Measurements from ENCODE around the gene HNRNPF. TPM values are rescaled to one million over a fixed set of nuclear protein-coding genes. Genes with fewer than 3 reads are reported as not detected.

Gene HNRNPF
- total RNA-seq, 2 experiments from 2014 or later, result 446 to 512 TPM

DNA sequence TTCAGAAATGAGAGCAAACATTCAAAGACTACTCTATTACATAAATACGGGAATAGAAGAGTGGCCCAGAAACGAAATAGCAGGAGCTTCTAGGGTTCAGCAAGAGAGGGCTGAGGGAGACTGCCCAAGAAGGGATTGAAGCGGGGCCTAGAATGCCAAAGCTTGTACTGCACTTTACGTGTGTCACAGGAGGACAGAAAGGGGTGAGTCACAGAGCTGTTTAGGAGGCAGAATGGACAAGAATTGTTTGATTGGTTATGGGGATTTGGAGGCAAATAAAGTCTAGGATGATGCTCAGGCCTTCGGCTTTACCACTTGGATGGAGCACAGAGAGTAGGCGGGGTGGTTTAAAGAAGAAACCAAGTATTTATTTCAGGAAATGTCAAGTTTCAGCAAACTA, 48.9 kb downstream of the HNRNPF start:
- CTCF ChIA-PET, result interaction anchor here (0.7 to 1.1 kb wide), 3 partner anchors 8 to 68 kb away, joined by 3 to 4 read pairs (median 3); no protein-coding TSS in a partner anchor
- no peak for DNase-seq
- Mint-ChIP-seq H3K4me1 (peaks cover 38% of the 10 kb centered on the region), H3K4me3 (no peak overlapping the region), H3K27ac (peak overlapping the region; percentile 69), H3K27me3 (no peaks in the 10 kb centered on the region), H3K36me3 (peaks cover 1% of the 10 kb centered on the region), H3K9me3 (ENCODE audit: low read depth) (no peaks in the 10 kb centered on the region)
- ATAC-seq, result no peak

DNA sequence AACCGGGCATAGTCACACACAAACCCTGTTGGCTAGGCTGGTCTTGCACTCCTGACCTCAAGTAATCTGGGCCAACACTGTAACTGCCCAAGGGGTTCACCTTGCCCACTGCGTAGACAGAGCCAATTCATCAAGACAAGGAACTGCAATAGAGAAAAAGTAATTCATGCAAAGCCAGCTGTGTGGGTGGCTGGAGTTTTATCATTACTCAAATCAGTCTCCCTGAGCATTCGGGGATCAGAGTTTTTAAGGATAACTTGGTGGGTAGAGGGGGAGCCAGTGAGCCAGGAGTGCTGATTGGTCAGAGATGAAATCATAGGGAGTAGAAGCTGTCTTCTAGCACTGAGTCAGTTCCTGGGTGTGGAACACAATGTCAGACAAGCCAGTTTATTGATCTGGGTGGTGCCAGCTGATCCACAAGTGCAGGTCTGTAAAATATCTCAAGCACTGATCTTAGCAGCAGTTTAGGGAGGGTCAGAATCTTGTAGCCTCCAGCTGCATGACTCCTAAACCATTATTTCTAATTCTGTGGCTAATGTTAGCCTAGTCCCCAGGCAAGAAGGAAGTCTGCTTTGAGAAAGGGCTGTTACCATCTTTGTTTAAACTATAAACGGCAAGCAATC, 53.1 kb downstream of the HNRNPF start:
- Mint-ChIP-seq H3K27ac (peak overlapping the region; percentile 76), H3K4me3 (no peak overlapping the region), H3K36me3 (no peaks in the 10 kb centered on the region), H3K27me3 (peaks cover 10% of the 10 kb centered on the region), H3K9me3 (ENCODE audit: low read depth) (no peaks in the 10 kb centered on the region), H3K4me1 (peaks cover 27% of the 10 kb centered on the region)
- CTCF ChIA-PET, result interaction anchor here (1.3 to 1.7 kb wide), 4 partner anchors 63 to 154 kb away, joined by 3 to 4 read pairs (median 3); no protein-coding TSS in a partner anchor
- peak; percentile 61 for ATAC-seq
- DNase-seq, result peak; percentile 44

DNA sequence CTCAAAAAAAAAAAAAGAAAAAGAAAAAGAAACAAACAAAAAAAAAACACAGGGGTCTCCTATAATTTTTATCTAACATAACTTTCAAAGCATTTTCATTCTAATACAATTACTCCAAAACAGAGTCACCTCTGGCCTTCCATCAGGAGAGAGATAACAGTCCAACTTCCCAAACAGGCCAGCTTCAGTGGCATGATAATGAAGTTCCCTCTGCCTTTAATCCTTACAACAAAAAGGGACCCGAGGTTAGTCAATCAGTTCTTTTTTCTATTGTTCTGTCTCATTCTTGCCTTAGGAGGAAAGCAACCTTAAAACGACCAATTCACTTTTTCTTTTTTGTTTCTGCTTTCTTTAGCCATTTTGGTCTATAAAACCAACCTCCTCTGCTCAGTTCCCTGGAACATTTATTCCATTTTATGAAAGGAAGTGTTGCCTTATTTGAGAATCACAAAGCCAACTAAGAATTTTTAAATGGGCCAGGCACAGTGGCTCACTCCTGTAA, 54.1 kb downstream of the HNRNPF start:
- ATAC-seq, result no peak
- Mint-ChIP-seq H3K4me1 (peaks cover 29% of the 10 kb centered on the region), H3K4me3 (no peak overlapping the region), H3K36me3 (no peaks in the 10 kb centered on the region), H3K27ac (no peak overlapping the region), H3K27me3 (peaks cover 19% of the 10 kb centered on the region), H3K9me3 (ENCODE audit: low read depth) (no peaks in the 10 kb centered on the region)
- CTCF ChIA-PET, result interaction anchor here (0.7 to 8.2 kb wide), 3 partner anchors 8 to 89 kb away, joined by 3 to 153 read pairs (median 3); no protein-coding TSS in a partner anchor
- no peak for DNase-seq

DNA sequence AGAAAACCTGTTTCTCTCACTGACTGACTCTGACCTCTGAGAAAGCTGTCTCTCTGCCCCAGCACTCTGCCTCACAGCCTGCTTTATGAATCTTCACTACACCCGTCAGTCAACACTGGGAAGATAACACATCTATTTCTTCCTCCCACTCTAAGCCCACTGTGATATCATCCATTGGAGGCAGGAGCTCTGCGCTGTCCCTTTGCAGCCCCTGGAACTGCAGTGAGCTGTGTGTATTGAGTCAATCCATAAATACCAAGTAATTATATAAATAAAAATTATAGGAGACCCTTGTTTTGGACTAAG, 54.7 kb downstream of the HNRNPF start:
- Mint-ChIP-seq H3K9me3 (ENCODE audit: low read depth) (no peaks in the 10 kb centered on the region), H3K4me3 (no peak overlapping the region), H3K27ac (no peak overlapping the region), H3K4me1 (peaks cover 26% of the 10 kb centered on the region), H3K36me3 (no peaks in the 10 kb centered on the region), H3K27me3 (peaks cover 23% of the 10 kb centered on the region)
- CTCF ChIA-PET, result interaction anchor here (0.7 to 8.2 kb wide), 3 partner anchors 9 to 88 kb away, joined by 3 to 153 read pairs (median 3); no protein-coding TSS in a partner anchor
- ATAC-seq (no peak), DNase-seq (no peak)

DNA sequence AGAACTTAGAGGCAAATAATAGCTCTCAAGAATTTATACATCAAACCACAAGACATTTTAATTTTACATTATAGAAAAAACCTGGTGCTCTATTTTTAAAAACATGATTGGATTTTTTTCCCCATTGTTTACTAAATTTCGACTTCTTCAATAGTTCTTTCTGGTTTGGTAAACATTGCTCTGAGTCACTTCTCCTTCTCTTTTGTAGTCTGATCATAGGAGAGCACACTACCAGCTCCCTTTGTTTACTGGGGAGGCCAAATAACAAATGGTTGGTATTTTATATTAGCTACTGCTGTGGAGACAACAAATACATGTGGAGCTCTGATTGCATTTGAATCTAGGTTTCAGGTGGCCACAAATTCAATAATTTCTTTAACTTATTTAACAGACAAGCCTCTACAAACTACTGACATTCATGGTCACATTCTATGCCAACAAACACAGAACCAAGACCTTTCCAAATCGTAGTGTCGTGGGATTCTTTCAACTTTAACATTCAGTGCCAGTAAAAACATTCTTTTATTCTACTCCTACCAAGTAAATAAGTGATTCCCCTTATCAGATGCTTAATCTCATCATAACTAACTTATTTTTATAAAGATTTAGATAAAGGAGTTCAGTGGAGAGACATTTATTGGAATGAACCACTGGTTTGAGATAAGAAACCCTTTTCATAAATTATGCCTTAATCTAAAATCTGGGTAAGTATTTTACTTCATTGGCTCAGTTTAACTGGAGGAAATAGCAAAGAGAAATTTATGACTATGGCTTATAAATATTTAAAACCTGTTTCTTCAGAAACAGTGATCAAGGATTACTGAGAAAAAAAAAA, 55.3 kb downstream of the HNRNPF start:
- CTCF ChIA-PET, result interaction anchor here (0.9 to 8.2 kb wide), 5 partner anchors 19 to 216 kb away, joined by 3 to 153 read pairs (median 3); partner anchors contain the start of gene CSGALNACT2
- peaks cover 23% of the 10 kb centered on the region for H3K27me3 Mint-ChIP-seq
- no peak overlapping the region for H3K4me3 Mint-ChIP-seq
- H3K27ac Mint-ChIP-seq, result no peak overlapping the region
- no peak for ATAC-seq
- no peak for DNase-seq
- peaks cover 28% of the 10 kb centered on the region for H3K4me1 Mint-ChIP-seq
- H3K36me3 Mint-ChIP-seq, result no peaks in the 10 kb centered on the region
- H3K9me3 Mint-ChIP-seq (ENCODE audit: low read depth), result no peaks in the 10 kb centered on the region

DNA sequence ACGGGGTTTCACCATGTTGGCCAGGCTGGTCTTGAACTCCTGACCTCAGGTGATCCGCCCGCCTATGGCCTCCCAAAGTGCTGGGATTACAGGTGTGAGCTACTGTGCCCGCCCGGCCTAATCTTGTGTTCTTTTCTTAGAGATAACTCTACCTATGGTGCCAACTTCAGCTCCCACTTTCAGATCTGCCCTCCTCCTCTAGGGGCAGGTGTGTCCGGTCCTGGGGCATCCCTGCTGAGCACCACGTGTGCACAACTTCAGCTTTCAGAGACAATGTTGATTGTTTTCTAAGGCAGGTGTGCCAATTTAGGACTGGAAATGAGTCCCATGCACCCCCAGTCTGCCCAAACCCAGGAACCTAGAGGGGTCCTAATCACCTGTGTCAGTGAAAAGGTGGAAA, 56.0 kb downstream of the HNRNPF start:
- Mint-ChIP-seq H3K4me3 (no peak overlapping the region), H3K4me1 (peaks cover 36% of the 10 kb centered on the region), H3K27me3 (peaks cover 23% of the 10 kb centered on the region), H3K27ac (no peak overlapping the region), H3K9me3 (ENCODE audit: low read depth) (no peaks in the 10 kb centered on the region), H3K36me3 (no peaks in the 10 kb centered on the region)
- DNase-seq, result no peak
- ATAC-seq, result no peak
- CTCF ChIA-PET, result interaction anchor here (1.0 to 8.2 kb wide), 4 partner anchors 20 to 149 kb away, joined by 3 to 153 read pairs (median 4); no protein-coding TSS in a partner anchor

DNA sequence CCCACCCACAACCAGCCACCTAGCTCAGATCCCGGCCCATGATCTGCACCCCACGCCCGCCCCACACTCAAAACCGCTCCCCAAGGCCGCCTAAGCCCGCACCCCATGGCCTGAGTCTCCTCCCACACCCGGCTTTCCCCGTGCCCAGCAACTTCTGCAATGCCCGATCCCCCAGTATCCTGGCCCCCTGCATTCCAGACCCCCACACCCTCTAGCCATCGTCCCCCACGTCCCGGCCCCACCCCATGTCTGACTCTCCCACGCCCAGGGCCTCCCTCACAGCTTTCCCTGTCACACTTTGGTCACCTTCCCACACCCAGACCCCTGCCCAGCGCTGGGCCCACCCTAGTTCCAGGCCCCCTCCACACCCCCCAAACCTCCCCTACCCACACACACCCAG, 57.7 kb downstream of the HNRNPF start:
- Mint-ChIP-seq H3K27ac (no peak overlapping the region), H3K27me3 (peaks cover 23% of the 10 kb centered on the region), H3K4me3 (no peak overlapping the region), H3K36me3 (no peaks in the 10 kb centered on the region), H3K4me1 (peaks cover 33% of the 10 kb centered on the region), H3K9me3 (ENCODE audit: low read depth) (no peaks in the 10 kb centered on the region)
- no peak for DNase-seq
- no peak for ATAC-seq
- CTCF ChIA-PET, result interaction anchor here (0.6 to 8.2 kb wide), 6 partner anchors 9 to 149 kb away, joined by 3 to 153 read pairs (median 4); partner anchors contain the start of gene RASGEF1A

DNA sequence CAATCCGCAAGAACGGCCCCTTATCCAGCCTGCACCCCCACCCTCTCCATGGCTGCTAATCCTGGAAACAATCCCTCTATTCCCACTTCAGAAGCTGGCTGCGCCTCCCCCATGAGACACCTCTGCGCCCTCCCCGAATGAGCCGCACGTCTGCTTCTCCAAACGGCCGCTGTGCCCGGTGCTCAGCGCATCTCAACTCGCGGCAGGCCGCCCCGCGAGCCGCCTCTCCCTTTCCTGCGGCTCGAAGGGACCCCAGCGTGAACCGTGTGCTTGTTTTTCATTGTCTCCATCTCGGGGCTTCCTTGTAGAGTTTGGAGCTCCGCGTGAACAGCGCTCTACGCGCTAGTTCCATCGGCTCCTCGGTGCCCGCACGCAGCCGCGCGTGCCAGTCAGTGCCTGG, 58.3 kb downstream of the HNRNPF start:
- H3K27me3 Mint-ChIP-seq, result peaks cover 23% of the 10 kb centered on the region
- no peak overlapping the region for H3K4me3 Mint-ChIP-seq
- H3K27ac Mint-ChIP-seq, result no peak overlapping the region
- ATAC-seq (no peak), DNase-seq (no peak)
- H3K9me3 Mint-ChIP-seq (ENCODE audit: low read depth), result no peaks in the 10 kb centered on the region
- H3K36me3 Mint-ChIP-seq, result no peaks in the 10 kb centered on the region
- CTCF ChIA-PET, result interaction anchor here (0.8 to 8.2 kb wide), 5 partner anchors 9 to 149 kb away, joined by 4 to 153 read pairs (median 8); no protein-coding TSS in a partner anchor
- H3K4me1 Mint-ChIP-seq, result peaks cover 26% of the 10 kb centered on the region

DNA sequence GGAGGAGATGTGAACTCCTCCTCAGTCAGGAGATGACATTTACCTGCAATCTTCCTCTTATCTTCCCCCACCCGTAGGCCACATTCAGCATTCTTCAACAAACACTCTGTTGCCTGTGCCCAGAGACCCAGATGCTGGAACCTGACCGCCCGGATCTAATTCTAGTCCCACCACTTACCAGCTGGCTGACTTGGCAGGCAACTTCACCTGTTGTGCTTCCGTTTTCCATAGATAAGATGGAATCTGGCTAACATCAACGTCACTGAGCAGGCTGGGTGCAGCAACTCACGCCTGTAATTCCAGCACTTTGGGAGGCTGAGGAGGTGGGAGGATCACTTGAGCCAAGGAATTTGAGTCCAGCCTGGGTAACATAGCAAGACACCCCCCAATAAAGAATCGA, 58.8 kb downstream of the HNRNPF start:
- H3K4me3 Mint-ChIP-seq, result no peak overlapping the region
- ATAC-seq, result no peak
- CTCF ChIA-PET, result interaction anchor here (1.5 to 8.2 kb wide), 4 partner anchors 11 to 145 kb away, joined by 5 to 153 read pairs (median 8); no protein-coding TSS in a partner anchor
- H3K27ac Mint-ChIP-seq, result no peak overlapping the region
- H3K27me3 Mint-ChIP-seq, result peaks cover 23% of the 10 kb centered on the region
- DNase-seq, result no peak
- H3K36me3 Mint-ChIP-seq, result no peaks in the 10 kb centered on the region
- H3K9me3 Mint-ChIP-seq (ENCODE audit: low read depth), result no peaks in the 10 kb centered on the region
- peaks cover 25% of the 10 kb centered on the region for H3K4me1 Mint-ChIP-seq

DNA sequence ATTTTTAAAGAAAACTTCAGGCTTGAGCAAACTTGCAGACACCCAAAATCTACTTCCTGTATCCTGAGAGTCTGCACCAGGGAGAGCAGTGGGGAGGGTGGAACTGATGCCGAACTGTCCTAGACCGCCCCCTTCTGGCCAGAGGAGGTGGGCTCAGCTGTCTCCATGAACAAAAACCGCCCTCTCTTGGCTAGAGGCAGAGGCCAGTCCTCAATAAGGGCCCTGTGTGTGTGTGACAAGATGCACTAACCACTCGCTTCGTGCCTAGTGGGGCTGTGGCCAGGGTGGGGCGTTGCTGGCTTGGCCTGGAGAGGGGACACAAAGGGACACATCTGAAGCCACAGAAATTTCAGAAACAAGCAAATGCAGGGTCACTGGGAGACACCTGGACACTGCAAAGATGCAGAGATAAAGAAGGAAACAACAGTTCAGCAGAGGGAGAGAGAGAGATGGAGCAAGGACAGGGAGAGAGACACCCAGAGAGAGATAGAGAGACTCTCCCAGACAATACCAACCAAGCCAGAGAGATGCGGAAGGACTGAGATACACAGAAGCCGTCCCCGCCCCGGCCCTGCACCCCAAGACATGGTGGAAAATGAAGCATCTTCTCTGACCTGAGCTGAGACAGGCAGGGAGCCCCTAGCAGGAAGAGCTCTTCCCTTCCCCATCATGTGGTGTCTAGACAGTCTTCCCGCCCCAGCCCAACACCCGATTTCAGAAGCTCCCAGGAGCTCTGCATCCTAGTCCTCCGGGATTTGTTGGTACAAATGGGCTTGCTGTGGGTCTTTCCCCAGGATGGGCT, 60.3 kb downstream of the HNRNPF start:
- DNase-seq, result peak; percentile 93
- ATAC-seq, result peak; percentile 100
- Mint-ChIP-seq H3K36me3 (no peaks in the 10 kb centered on the region), H3K27me3 (peaks cover 20% of the 10 kb centered on the region), H3K4me3 (no peak overlapping the region), H3K4me1 (peaks cover 24% of the 10 kb centered on the region), H3K27ac (peak overlapping the region; percentile 58), H3K9me3 (ENCODE audit: low read depth) (no peaks in the 10 kb centered on the region)
- CTCF ChIA-PET, result interaction anchor here (0.6 to 8.2 kb wide), 28 partner anchors 8 to 233 kb away, joined by 3 to 153 read pairs (median 5); partner anchors contain the start of gene RASGEF1A

DNA sequence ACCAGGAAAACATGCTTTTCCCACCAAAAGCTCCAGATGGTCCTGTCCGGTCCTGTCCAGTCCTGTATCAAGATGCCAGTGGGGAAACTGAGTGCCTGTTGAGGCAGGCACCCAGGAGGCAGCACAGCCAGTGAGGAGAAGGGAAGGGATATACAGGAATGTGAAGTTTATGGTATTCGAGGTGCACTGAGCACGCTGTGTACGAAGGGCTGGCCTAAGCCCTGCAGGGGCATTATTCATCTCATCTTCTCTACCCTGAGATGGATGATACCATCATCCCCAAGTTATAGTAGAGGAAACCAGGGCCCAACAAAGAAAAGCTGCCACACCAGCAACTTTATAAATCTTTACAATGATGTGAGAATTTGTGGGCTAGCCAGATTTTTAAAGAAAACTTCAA, 61.0 kb downstream of the HNRNPF start:
- H3K27ac Mint-ChIP-seq, result peak overlapping the region; percentile 63

DNA sequence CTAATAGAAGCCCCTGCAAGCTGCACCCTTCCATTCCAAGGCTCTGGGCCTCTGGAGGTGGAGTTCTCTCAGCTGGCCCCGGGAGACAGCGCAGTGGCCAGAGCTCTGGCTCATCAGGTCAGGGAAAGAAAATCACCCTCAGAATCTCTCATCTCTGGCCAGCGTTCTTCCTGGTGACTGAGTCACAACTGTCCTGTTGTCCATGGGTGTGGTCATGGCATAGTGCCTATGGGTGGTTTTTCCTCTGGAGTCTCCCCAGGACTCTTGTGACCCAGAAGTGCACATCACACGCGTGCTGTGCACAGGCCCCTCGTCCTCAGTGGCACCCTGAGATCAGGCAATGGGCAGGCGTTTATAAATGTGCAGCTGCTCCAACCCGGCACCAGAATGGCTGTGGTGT, 64.9 kb downstream of the HNRNPF start:
- H3K36me3 Mint-ChIP-seq, result no peaks in the 10 kb centered on the region
- peaks cover 14% of the 10 kb centered on the region for H3K27me3 Mint-ChIP-seq
- no peak for DNase-seq
- CTCF ChIA-PET, result interaction anchor here (0.7 to 3.6 kb wide), 6 partner anchors 51 to 139 kb away, joined by 3 to 18 read pairs (median 4); no protein-coding TSS in a partner anchor
- H3K4me3 Mint-ChIP-seq, result no peak overlapping the region
- no peak overlapping the region for H3K27ac Mint-ChIP-seq
- no peak for ATAC-seq
- H3K9me3 Mint-ChIP-seq (ENCODE audit: low read depth), result no peaks in the 10 kb centered on the region
- peaks cover 24% of the 10 kb centered on the region for H3K4me1 Mint-ChIP-seq

More for the DNA sequence above, 61.0 kb downstream of the HNRNPF start:
- ATAC-seq, result no peak
- no peaks in the 10 kb centered on the region for H3K36me3 Mint-ChIP-seq
- H3K27me3 Mint-ChIP-seq, result peaks cover 17% of the 10 kb centered on the region
- CTCF ChIA-PET, result interaction anchor here (0.6 to 8.2 kb wide), 21 partner anchors 8 to 228 kb away, joined by 3 to 153 read pairs (median 6); partner anchors contain the start of gene RASGEF1A
- no peaks in the 10 kb centered on the region for H3K9me3 Mint-ChIP-seq (ENCODE audit: low read depth)
- no peak for DNase-seq
- H3K4me1 Mint-ChIP-seq, result peaks cover 24% of the 10 kb centered on the region
- H3K4me3 Mint-ChIP-seq, result no peak overlapping the region
